Adrenal gland (tissue), 12 donors: Measurements from ENCODE around the gene SLC17A7. TPM values are rescaled to one million over a fixed set of nuclear protein-coding genes. Genes with fewer than 3 reads are reported as not detected.

Experiments used
- DNase-seq, 7 donors: peaks; one replicate each; pipeline ENCODE4 v3.0.0-alpha.2; 2019 to 2020
- H3K27ac ChIP-seq, 5 donors: fragments of 200-600 bp; sonication (generic) in 4 of 5; 1 replicate in 3 of 5; 2 replicates in 2 of 5; pipeline versions ENCODE4 v1.5.1 to v1.8.0; 2016 to 2020; ENCODE audit warnings: mild to moderate bottlenecking in 1 of 5
- H3K27me3 ChIP-seq: fragments of 200-600 bp; 2 replicates; pipeline ENCODE4 v1.8.0; 2021
- H3K36me3 ChIP-seq, 2 donors: fragments of 200-600 bp; replicated peaks in 1 of 2; 1 replicate in 1 of 2; 2 replicates in 1 of 2; pipeline versions ENCODE4 v1.5.1 to v1.8.0; 2018 to 2022
- H3K4me1 ChIP-seq, 2 donors: fragments of 200-600 bp; replicated peaks in 1 of 2; 1 replicate in 1 of 2; 2 replicates in 1 of 2; pipeline versions ENCODE4 v1.5.1 to v1.8.0; 2018 to 2021
- H3K4me3 ChIP-seq, 4 donors: fragments of 200-600 bp; sonication (generic) in 3 of 4; one replicate each; pipeline ENCODE4 v1.5.1; 2016 to 2018
- H3K9me3 ChIP-seq, 3 donors: fragments of 200-600 bp; sonication (generic) in 1 of 3; replicated peaks in 1 of 3; 1 replicate in 2 of 3; 2 replicates in 1 of 3; pipeline versions ENCODE4 v1.5.1 to v1.8.0; 2016 to 2021
- POLR2A ChIP-seq, 2 donors: fragments of 450-650 bp; IDR thresholded peaks; one replicate each; pipeline ENCODE4 v1.6.1; 2017; ENCODE audit warnings: antibody characterized with exemption in 2 of 2, mild to moderate bottlenecking in 2 of 2, moderate library complexity in 1 of 2
- WGBS, 4 donors: extraction: QIAGEN DNeasy Blood & Tissue Kit in 2 of 4; methylation state at CpG; one replicate each; pipeline versions ENCODE4 v1.1.5 to v1.1.7; 2013 to 2017; 5-methylcytosine and 5-hydroxymethylcytosine counted together
- intact Hi-C, 2 donors: fragments of 100-400 bp; cut with DNase I; formaldehyde crosslinking; loops; one replicate each; pipeline versions ENCODE4 v1.14.1 to v1.15.0; 2022 to 2023
- polyA plus RNA-seq, 3 donors: library from polyadenylated mRNA; stranded (reverse); fragments of 200-250 nt in 2 of 3; fragments of 350-450 nt in 1 of 3; fragmentation: Illumina TruSeq in 1 of 3; extraction: RNeasy Lipid Tissue Mini Kit (QIAGEN cat#74804) in 1 of 3; gene quantifications; one replicate each; pipeline ENCODE4 v1.2.3, GENCODE V29; 2013 to 2014
- total RNA-seq, 9 donors: library from RNA; depleted of rRNA in 4 of 9; stranded (reverse); fragments of >200 nt in 4 of 9; fragments of 120-200 nt in 1 of 9; fragmentation: NEBNext Ultra II Directional in 1 of 9; extraction: Animal tissue kit (Norgen Biotek cat#: 25700) in 1 of 9; gene quantifications; one replicate each; pipeline versions ENCODE4 v1.1.0 to v1.2.4, GENCODE V29; 2013 to 2023
- TF ChIP-seq, protein P1 (sequence below), 6 experiments: fragments of 450-650 bp in 4 of 6; fragments of 200-600 bp in 2 of 6; sonication (generic) in 1 of 6; IDR thresholded peaks; 1 replicate in 5 of 6; 2 replicates in 1 of 6; pipeline versions ENCODE4 v1.5.1 to v1.8.0; 2016 to 2021; ENCODE audit warnings: antibody characterized with exemption in 6 of 6, mild to moderate bottlenecking in 2 of 6, moderate library complexity in 1 of 6
- donor health status: healthy with polysubstance abuse.
- donor health status: Bipolar disorder and iron deficiency.
- donor health status: DM: yes; HTN: yes; CAD: no.
- donor health status: DM: no; HTN: no; CAD: no.
- donor health status: DM: no; HTN: no; CAD: no.
- donor health status: DM: yes; HTN: yes; CAD: no.

The SLC17A7 gene
- total and polyA plus RNA-seq, 12 donors, result 0.06 to 9.6 (median 1.2) TPM

DNA sequence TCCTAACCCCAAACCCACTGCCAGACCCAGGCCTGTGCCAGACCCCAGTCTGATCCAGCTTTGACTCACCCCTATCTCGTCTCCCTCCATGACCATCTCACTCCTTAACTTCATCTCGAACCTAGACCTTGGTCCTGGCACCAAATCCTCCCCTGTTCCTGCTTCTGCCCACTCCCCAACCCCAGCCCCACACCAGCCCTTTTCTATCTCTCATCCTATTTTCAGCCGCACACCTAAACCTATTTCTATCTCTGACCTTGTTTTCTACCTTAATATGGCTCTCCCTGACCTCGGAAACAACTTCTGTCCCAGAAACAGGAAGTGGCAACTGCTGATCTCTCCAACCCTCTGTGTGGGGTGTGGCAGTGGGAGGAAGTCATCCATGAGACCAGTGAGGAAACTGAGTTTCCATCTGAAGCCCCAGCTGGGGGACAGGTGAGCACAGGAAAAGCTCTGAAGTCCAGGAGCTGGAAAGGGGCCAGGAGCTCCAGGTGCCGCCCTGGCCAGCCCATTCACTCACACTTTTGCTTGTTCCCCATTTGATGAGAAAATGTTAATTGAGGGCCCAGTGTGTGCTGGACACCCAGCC lies 31.8 kb downstream of the SLC17A7 start:
- H3K27ac ChIP-seq, result no peak overlapping the region
- no peaks in the 10 kb centered on the region for H3K27me3 ChIP-seq
- no peaks in the 10 kb centered on the region for H3K4me1 ChIP-seq
- 64 to 72% (median 69%) methylated on average over 4 to 5 of the region's 5 CpGs for WGBS, 4 donors
- no peaks in the 10 kb centered on the region for H3K36me3 ChIP-seq
- TF ChIP-seq POLR2A (IDR thresholded peaks at IDR 0.05), result no peak
- TF ChIP-seq, protein P1, sequence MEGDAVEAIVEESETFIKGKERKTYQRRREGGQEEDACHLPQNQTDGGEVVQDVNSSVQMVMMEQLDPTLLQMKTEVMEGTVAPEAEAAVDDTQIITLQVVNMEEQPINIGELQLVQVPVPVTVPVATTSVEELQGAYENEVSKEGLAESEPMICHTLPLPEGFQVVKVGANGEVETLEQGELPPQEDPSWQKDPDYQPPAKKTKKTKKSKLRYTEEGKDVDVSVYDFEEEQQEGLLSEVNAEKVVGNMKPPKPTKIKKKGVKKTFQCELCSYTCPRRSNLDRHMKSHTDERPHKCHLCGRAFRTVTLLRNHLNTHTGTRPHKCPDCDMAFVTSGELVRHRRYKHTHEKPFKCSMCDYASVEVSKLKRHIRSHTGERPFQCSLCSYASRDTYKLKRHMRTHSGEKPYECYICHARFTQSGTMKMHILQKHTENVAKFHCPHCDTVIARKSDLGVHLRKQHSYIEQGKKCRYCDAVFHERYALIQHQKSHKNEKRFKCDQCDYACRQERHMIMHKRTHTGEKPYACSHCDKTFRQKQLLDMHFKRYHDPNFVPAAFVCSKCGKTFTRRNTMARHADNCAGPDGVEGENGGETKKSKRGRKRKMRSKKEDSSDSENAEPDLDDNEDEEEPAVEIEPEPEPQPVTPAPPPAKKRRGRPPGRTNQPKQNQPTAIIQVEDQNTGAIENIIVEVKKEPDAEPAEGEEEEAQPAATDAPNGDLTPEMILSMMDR (IDR thresholded peaks at IDR 0.05), result no peak
- no peak overlapping the region for H3K4me3 ChIP-seq
- H3K9me3 ChIP-seq, result no peaks in the 10 kb centered on the region
- intact Hi-C loops, result no loop called here
- no peak for DNase-seq

DNA sequence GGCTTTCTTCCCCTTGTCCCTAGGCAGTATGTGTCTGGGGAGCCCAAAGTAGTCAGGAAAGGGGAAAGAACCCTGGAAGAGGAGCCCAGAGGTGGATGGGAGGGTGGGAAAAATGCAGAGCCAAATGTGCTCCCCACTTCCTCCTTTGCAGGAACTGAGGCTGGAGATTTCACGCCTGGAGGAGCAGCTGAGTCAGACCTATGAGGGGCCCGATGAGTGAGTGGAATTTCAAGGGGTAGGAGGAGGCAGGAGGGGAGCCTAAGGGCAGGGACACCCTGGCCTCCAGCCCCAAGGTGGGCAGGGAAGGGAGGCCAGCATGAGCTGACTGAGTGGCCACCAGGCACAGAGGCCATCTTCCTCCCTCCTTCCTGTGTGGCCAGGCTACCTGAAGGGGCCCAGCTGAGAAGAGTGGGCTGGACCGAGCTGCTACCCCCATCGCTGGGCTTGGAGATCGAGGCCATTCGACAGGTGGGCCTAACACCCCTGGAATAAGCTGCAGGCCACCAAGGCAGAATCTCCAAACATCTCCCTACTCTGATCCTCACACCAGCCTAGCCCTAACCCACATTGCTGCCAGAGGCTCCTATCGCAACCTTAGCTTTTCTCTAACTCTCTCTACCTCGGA lies 32.4 kb downstream of the SLC17A7 start:
- Histone ChIP-seq H3K4me1 (no peaks in the 10 kb centered on the region), H3K27ac (no peak overlapping the region), H3K27me3 (no peaks in the 10 kb centered on the region), H3K36me3 (no peaks in the 10 kb centered on the region), H3K9me3 (no peaks in the 10 kb centered on the region), H3K4me3 (no peak overlapping the region)
- 53 to 84% (median 68%) methylated on average over 4 to 8 of the region's 8 CpGs for WGBS, 4 donors
- intact Hi-C loops, result no loop called here
- TF ChIP-seq, protein P1 (IDR thresholded peaks at IDR 0.05), result no peak
- no peak for TF ChIP-seq POLR2A (IDR thresholded peaks at IDR 0.05)
- DNase-seq, result no peak

- Histone ChIP-seq H3K9me3 (no peaks in the 10 kb centered on the region), H3K36me3 (no peaks in the 10 kb centered on the region), H3K27ac (no peak overlapping the region), H3K27me3 (no peaks in the 10 kb centered on the region), H3K4me1 (no peaks in the 10 kb centered on the region), H3K4me3 (no peak overlapping the region)
- intact Hi-C loops, result no loop called here
- no peak for TF ChIP-seq POLR2A (IDR thresholded peaks at IDR 0.05)
- TF ChIP-seq, protein P1 (IDR thresholded peaks at IDR 0.05), result no peak
- no peak for DNase-seq
- 77 to 88% (median 86%) methylated on average over 12 to 16 of the region's 16 CpGs for WGBS, 4 donors
Measured at GRCh38 chr19:49407482-49408015, 33.8 kb downstream of the SLC17A7 start.

- 61 to 81% (median 69%) methylated on average over 3 to 7 of the region's 7 CpGs for WGBS, 4 donors
- no peaks in the 10 kb centered on the region for H3K27me3 ChIP-seq
- DNase-seq, result no peak
- no peaks in the 10 kb centered on the region for H3K36me3 ChIP-seq
- intact Hi-C loops, result no loop called here
- H3K4me1 ChIP-seq, result no peaks in the 10 kb centered on the region
- TF ChIP-seq, protein P1 (IDR thresholded peaks at IDR 0.05), result no peak
- TF ChIP-seq POLR2A (IDR thresholded peaks at IDR 0.05), result no peak
- H3K9me3 ChIP-seq, result no peaks in the 10 kb centered on the region
- no peak overlapping the region for H3K4me3 ChIP-seq
- no peak overlapping the region for H3K27ac ChIP-seq
Measured at GRCh38 chr19:49407079-49407478, 34.2 kb downstream of the SLC17A7 start.
